Left ventricle myocardium inferior (tissue), 1 donor: ENCODE results near the gene SUMO3. TPM values are rescaled to one million over a fixed set of nuclear protein-coding genes. Genes with fewer than 3 reads are reported as not detected.
A peak's percentile ranks its signal among the peaks of the same experiment; 100 is the strongest.

ENCODE experiments used
- DNase-seq: peaks from one replicate; pipeline ENCODE4 v3.0.0-alpha.2; 2020
- H3K27ac ChIP-seq: fragments of 200-600 bp; replicated peaks from 2 replicates; pipeline ENCODE4 v1.8.0; 2021
- H3K27me3 ChIP-seq: fragments of 200-600 bp; 2 replicates; pipeline ENCODE4 v1.8.0; 2021; ENCODE audit warnings: low read depth
- H3K36me3 ChIP-seq: fragments of 200-600 bp; 2 replicates; pipeline ENCODE4 v1.8.0; 2021
- H3K4me1 ChIP-seq: fragments of 200-600 bp; 2 replicates; pipeline ENCODE4 v1.8.0; 2021
- H3K4me3 ChIP-seq: fragments of 200-600 bp; 2 replicates; pipeline ENCODE4 v1.8.0; 2021; ENCODE audit warnings: mild to moderate bottlenecking, moderate library complexity
- H3K9me3 ChIP-seq: fragments of 200-600 bp; replicated peaks from 2 replicates; pipeline ENCODE4 v1.8.0; 2021
- intact Hi-C: fragments of 100-400 bp; cut with micrococcal nuclease; formaldehyde crosslinking; loops from one replicate; pipeline ENCODE4 v1.11.0; 2022
- total RNA-seq: library from RNA; stranded (reverse); fragmentation: NEBNext Ultra II Directional; extraction: Animal tissue kit (Norgen Biotek cat#: 25700); gene quantifications from one replicate; pipeline ENCODE4 v1.2.1, GENCODE V29; 2021
- TF ChIP-seq, protein P1 (sequence below): fragments of 200-600 bp; IDR thresholded peaks from 2 replicates; pipeline ENCODE4 v1.8.0; 2021; ENCODE audit warnings: antibody characterized with exemption, mild to moderate bottlenecking, borderline replicate concordance
- donor health status: DM: no; HTN: yes; CAD: no; lungs with severe emphysema.

SUMO3 gene
- total RNA-seq, 1 donor from 2014 or later = 75.5 TPM

DNA sequence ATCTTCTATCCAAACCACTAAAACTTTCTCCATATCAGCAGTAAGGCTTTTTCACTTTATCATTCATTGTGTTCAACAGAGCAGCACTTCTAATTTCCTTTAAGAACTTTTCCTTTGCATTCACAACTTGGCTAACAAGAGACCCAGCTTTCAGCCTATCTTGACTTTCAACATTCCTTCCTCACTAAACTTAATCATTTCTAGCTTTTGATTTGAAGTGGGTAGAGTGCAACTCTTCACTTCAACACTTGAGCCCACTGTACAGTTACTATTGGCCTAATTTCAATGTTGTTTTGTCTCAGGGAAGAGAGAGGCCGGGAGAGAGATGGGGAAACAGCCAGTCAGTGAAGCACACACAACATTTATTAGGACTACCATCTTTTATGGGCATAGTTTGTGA is 18.2 kb downstream of the SUMO3 start:
- TF ChIP-seq, protein P1, sequence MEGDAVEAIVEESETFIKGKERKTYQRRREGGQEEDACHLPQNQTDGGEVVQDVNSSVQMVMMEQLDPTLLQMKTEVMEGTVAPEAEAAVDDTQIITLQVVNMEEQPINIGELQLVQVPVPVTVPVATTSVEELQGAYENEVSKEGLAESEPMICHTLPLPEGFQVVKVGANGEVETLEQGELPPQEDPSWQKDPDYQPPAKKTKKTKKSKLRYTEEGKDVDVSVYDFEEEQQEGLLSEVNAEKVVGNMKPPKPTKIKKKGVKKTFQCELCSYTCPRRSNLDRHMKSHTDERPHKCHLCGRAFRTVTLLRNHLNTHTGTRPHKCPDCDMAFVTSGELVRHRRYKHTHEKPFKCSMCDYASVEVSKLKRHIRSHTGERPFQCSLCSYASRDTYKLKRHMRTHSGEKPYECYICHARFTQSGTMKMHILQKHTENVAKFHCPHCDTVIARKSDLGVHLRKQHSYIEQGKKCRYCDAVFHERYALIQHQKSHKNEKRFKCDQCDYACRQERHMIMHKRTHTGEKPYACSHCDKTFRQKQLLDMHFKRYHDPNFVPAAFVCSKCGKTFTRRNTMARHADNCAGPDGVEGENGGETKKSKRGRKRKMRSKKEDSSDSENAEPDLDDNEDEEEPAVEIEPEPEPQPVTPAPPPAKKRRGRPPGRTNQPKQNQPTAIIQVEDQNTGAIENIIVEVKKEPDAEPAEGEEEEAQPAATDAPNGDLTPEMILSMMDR = no peak
- no peaks in the 10 kb centered on the region for H3K27me3 ChIP-seq
- no peak overlapping the region for H3K4me3 ChIP-seq
- DNase-seq = no peak
- H3K9me3 ChIP-seq = no peaks in the 10 kb centered on the region
- peaks cover 21% of the 10 kb centered on the region for H3K36me3 ChIP-seq
- intact Hi-C loops = no loop called here
- no peak overlapping the region for H3K27ac ChIP-seq
- peaks cover 57% of the 10 kb centered on the region for H3K4me1 ChIP-seq

DNA sequence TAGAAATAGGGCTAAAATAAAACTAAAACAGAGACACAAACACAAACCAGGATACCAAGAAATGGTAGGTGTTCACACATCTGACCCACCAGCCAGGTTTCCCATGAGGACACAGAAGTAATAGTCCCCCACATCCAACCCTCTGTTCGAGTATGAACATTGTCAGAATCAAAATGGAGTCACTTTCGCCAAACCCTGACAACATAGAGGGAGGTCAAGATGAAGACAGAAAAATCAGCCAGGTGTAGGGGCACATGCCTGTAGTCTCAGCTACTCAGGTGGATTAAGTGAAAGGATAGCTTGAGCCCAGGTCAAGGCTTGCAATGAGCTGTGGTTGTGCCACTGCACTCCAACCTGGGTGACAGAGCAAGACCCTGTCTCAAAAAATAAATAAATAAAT is 20.1 kb downstream of the SUMO3 start:
- H3K4me3 ChIP-seq = no peak overlapping the region
- intact Hi-C loops = no loop called here
- no peak overlapping the region for H3K27ac ChIP-seq
- peaks cover 51% of the 10 kb centered on the region for H3K4me1 ChIP-seq
- no peak for DNase-seq
- no peaks in the 10 kb centered on the region for H3K27me3 ChIP-seq
- peaks cover 21% of the 10 kb centered on the region for H3K36me3 ChIP-seq
- no peaks in the 10 kb centered on the region for H3K9me3 ChIP-seq
- TF ChIP-seq, protein P1 = no peak

DNA sequence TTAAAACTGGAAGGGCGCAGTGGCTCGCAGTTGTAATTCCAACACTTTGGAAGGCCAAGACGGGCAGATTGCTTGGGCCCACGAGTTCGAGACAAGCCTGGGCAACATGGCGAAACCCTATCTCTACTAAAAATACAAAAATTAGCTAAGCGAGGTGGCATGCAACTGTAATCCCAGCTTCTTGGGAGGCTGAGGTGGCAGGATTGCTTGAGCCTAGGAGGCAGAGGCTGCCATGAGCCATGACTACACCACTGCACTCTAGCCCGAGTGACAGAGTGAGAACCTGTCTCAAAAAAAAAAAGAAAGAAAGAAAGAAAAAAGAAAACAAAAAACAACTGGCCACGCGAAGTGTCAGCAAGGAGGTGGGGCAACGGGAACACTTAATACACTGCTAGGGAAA is 22.5 kb downstream of the SUMO3 start:
- peaks cover 21% of the 10 kb centered on the region for H3K36me3 ChIP-seq
- no peaks in the 10 kb centered on the region for H3K9me3 ChIP-seq
- no peak overlapping the region for H3K4me3 ChIP-seq
- intact Hi-C loops = no loop called here
- no peak overlapping the region for H3K27ac ChIP-seq
- H3K4me1 ChIP-seq = peaks cover 31% of the 10 kb centered on the region
- TF ChIP-seq, protein P1 = no peak
- DNase-seq = no peak
- no peaks in the 10 kb centered on the region for H3K27me3 ChIP-seq

DNA sequence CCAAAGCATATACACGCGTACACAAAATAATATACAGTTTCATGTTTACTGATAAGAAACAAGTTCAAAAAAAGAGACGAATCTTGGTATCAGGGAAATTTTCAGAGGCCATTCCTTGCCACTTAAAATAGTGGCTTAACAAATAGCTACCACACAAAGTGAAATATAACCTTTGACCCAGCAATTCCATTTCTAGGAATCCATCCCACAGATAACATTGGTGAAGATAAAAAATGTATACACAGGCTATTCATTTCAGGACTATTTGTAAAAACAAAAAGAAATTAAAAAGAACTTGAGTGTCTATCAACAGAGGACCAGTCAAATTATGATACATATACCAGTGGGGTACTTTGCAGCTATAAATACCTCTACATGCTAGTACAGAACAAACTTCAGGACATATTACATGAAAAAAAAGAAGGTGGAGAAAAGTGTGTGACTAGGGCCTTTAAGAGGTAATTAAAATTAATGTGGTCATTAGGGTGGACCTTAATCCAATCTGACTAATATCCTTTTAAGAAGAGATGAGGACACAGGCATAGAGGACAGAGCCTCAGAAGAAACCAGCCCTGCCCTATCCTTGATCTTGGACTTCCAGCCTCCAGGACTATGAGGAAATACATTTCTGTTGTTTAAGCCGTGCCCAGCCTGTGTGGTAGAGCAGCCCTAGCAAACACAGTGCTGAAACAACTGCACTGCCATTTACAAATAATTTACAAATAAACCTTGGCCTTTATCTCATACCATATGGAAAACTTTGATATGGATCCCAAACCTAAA is 24.1 kb downstream of the SUMO3 start:
- Histone ChIP-seq H3K36me3 (peaks cover 15% of the 10 kb centered on the region), H3K9me3 (no peaks in the 10 kb centered on the region), H3K4me1 (peaks cover 19% of the 10 kb centered on the region), H3K27ac (no peak overlapping the region), H3K27me3 (no peaks in the 10 kb centered on the region), H3K4me3 (no peak overlapping the region)
- DNase-seq = no peak
- intact Hi-C loops = no loop called here
- TF ChIP-seq, protein P1 = no peak

DNA sequence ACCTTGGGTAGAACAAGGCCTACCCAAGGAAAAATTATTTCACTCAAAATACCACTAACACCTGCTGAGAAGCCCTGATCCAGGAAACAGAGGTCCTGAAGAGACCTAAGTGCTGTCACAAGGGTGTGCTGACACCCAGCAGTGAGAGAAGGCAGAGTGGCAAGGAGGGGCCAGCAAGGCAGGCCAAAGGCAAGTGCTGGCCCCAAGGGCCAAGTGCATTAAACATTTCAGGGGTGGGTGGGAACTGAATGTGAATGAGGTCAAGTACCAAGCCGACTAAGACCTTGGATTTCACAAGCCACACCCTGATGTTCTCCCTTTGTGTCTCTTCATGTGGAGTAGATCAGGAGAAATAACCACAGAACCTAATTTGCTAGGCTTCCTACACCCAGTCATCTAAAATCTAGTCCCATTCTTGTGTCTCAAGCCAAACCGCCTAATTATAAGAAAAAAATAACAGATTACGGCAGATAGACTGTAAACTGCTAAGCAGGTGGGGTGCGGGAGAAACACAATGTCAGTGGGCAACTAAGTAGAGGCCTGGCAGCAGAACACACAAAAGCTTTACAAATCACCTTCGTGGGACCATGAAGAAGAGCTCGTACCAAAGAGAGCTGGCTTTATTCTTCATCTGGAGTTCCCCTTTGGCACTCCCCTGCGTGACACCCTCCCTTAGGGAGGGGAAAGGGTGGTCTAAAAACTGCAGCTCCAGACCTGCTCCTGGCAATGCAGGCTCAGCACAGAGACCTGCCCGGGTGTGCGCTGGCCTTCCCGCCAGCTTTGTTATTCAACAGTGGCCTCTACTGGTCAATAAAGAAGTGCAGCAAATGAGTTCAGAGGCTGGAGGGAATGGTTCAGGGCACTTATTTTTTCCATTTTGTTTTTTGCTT is 24.9 kb downstream of the SUMO3 start:
- peak; percentile 35 for DNase-seq
- Histone ChIP-seq H3K9me3 (no peaks in the 10 kb centered on the region), H3K4me1 (peaks cover 19% of the 10 kb centered on the region), H3K4me3 (no peak overlapping the region), H3K27me3 (no peaks in the 10 kb centered on the region), H3K36me3 (peaks cover 6% of the 10 kb centered on the region), H3K27ac (no peak overlapping the region)
- intact Hi-C loops = no loop called here
- TF ChIP-seq, protein P1 = peak; percentile 89
